ENCODE measurements around the gene CD40.

The CD40 gene

GRCh38 chr20:46178891-46179290, 60.8 kb downstream of the CD40 start:
- TF ChIP-seq, protein P1, sequence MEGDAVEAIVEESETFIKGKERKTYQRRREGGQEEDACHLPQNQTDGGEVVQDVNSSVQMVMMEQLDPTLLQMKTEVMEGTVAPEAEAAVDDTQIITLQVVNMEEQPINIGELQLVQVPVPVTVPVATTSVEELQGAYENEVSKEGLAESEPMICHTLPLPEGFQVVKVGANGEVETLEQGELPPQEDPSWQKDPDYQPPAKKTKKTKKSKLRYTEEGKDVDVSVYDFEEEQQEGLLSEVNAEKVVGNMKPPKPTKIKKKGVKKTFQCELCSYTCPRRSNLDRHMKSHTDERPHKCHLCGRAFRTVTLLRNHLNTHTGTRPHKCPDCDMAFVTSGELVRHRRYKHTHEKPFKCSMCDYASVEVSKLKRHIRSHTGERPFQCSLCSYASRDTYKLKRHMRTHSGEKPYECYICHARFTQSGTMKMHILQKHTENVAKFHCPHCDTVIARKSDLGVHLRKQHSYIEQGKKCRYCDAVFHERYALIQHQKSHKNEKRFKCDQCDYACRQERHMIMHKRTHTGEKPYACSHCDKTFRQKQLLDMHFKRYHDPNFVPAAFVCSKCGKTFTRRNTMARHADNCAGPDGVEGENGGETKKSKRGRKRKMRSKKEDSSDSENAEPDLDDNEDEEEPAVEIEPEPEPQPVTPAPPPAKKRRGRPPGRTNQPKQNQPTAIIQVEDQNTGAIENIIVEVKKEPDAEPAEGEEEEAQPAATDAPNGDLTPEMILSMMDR (IDR thresholded peaks at IDR 0.05; ENCODE audit: control extremely low read depth, extremely low read depth, low read depth, missing control alignments) = no peak
- ChIA-PET CTCF (interaction anchor here (1.3 kb wide), 2 partner anchors 12 to 165 kb away, joined by 3 to 4 read pairs; no protein-coding TSS in a partner anchor), POLR2A (no interaction called here)
- no peak for DNase-seq (ENCODE audit: extremely low spot score)

All from GM10248 (cell line).